HG02870 (cell line): ENCODE measurements around the gene CCNL1.
A peak's percentile ranks its signal among the peaks of the same experiment; 100 is the strongest.
"Not testable (repeated sequence)": the region's sequence is repeated elsewhere in the genome, so short reads cannot be mapped to it uniquely, and the experiment has no call there.

Experiments used
- ATAC-seq: cut with Tn5 transposase; IDR thresholded peaks from one replicate; pipeline ENCODE4 v1.9.1; 2021; ENCODE audit warnings: mild to moderate bottlenecking, moderate library complexity; ENCODE audit not compliant: unreplicated experiment

CCNL1 gene

DNA sequence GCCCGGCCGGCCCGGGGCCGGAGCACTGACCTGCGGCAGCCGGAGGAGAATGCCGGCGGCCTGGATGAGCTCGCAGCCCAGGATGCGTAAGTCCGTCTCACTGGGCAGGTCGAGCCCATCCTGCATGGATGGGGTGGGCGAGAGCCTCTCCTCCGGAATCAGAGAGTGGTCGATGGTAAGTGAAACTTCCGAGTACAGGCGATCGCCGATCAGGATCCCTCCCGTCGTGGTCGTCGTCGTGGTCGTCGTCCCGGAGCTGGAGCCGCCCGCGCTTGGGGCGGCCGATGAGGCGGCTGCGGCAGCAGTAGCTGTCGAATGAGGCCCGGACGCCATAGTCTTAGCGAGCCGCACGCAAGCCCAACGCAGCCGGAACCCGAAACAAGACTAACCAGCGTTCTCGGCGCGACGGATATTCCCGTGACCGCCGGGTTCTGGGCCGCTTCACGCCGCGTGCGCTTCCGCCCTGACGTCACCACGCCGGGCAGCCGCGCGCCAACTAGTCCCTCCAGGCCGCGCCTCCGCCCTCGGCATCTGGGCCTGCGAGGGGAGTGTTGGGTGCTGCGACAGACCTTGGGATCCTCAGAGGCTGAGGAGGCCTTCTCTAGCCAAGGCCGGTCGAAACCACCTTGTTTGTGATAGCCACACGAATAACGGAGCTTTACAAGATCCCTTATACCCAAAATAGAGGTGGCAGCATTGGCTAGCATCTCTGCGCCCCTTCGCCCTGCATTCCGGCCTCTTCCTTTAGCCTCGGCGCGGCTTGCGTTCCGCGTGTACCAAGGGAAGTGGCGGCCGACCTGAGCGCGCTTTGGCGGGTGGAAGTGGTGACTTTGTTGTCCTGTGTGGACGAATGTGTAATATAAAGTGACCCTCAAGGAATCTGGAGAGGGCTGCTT is at the start of gene CCNL1:
CCNL1 (minus strand) TSS at position 386 of the 896 bp plus-strand sequence; CDS start at position 333, 53 bp downstream.
- peak; percentile 73 for ATAC-seq

DNA sequence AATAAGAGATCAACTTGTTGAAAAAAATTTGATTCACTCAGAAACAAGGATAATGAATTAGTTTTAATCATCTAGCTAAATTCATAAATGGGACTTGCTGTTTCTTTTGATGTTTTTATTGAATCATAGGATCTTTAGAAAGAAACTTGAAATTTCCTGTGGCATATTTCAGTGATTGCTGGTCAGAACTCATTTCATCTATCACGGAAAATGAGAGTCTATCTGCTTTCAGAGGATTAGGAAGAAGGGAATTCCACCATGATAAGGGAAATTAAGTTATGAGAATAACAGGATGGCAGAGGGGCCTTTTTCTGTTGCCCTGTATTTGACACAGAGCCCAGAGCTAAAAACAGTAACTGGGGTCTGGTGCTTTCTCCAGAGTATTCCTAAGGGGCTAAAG is 44.9 kb upstream of the CCNL1 start:
- no peak for ATAC-seq

DNA sequence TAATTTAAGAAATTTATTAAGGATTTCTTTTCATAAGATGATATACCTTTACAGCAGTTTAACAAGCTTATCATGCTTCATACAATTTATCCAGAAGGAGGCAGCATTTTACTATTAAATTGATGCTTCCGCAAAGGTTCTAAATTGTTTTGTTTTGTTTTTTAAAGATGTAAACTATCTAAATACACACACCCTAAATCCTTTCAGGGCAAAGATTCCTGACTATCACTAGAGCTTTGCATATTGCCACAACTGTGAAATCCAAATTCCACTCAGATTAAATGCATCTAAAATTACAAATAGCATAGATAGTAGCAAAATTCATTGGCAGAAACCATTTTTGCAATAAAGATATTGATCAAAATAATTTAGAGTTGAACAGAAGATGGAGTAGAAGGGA is 44.5 kb upstream of the CCNL1 start:
- ATAC-seq = no peak

DNA sequence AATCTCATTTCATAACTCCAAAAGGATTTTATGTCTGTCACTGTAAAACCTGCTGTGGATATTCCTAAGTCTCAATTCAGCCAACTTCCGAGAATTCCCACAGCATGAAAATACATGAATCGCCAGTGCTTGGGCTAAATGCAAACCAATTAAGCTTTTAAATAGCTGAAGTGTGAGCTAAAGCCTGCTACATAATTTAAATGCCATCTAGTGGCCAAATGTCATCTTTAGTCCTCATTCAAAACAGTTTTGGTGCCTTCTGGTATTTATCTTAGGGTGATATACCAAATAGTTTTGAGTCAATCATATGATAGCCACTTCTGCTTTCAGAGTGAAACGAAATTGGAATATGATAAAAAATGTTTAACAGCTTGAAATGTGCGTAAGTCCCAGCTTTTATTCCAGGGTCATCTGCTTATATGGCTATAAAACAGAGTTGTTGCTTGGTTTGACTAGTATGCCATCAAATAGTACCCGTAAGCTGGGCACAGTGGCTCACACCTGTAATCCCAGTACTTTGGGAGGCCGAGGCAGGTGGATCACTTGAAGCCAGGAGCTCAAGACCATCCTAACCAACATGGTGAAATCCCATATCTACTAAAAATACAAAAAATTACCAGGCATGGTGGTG is 41.8 kb upstream of the CCNL1 start:
- peak; percentile 78 for ATAC-seq

DNA sequence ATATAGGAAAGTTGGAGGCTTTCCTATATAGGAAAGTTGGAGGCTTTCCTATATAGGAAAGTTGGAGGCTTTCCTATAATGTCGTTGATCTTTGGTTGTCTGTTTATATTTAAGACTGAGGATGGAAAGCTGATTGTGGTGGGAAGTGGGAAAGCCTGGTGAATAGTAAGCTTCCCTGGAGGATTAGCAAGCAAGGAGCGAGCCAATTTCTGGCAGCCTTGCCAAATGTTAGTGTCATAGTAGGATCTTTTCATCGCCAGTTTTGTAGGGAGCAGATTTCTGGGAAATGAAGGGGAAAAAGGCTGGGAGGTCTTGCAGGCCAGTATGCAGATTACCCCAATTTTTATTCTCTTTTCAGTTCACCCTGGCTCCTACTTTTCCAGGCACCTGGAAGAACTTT is 39.9 kb upstream of the CCNL1 start:
- no peak for ATAC-seq

DNA sequence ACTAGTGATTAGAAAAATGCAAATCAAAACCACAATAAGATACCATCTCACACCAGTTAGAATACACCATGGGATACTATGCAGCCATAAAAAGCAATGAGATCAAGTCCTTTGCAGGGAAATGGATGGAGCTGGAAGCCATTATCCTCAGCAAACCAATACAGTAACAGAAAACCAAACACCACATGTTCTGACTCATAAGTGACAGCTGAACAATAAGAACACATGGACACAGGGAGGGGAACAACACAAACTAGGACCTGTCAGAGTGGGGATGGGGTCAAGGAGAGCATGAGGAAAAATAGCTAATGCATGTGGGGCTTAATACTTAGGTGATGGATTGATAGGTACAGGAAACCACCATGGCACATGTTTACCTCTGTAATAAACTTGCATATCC is 36.0 kb upstream of the CCNL1 start:
- no peak for ATAC-seq

DNA sequence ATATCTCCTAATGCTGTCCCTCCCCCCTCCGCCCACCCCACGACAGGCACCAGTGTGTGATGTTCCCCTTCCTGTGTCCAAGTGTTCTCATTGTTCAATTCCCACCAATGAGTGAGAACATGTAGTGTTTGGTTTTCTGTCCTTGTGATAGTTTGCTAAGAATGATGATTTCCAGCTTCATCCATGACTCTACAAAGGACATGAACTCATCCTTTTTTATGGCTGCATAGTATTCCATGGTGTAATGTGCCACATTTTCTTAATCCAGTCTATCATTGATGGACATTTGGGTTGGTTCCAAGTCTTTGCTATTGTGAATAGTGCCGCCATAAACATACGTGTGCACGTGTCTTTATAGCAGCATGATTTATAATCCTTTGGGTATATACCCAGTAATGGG is 31.2 kb upstream of the CCNL1 start:
- ATAC-seq = not testable (repeated sequence)

DNA sequence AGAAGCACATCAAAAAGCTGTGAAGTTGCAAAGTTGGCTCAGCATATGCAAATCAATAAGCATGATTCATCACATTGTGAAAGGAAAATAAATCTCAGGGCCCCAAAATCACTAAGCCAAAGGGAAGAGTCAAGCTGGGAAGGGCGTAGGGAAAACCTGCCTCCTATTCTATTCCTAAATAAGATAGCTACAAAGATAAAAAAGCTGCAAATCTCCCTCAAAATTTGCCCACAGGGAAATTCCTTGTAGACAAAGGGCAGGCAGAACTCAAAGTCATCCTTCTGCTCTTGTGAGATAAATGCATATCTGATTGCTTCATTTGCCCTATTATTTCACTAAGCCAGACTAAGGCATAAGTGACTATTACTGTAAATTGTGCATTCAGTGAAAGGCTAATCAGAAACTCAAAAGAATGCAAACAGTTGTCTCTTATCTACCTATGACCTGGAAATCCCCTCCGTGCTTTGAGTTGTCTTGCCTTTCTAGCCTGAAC is 30.5 kb upstream of the CCNL1 start:
- ATAC-seq = no peak

DNA sequence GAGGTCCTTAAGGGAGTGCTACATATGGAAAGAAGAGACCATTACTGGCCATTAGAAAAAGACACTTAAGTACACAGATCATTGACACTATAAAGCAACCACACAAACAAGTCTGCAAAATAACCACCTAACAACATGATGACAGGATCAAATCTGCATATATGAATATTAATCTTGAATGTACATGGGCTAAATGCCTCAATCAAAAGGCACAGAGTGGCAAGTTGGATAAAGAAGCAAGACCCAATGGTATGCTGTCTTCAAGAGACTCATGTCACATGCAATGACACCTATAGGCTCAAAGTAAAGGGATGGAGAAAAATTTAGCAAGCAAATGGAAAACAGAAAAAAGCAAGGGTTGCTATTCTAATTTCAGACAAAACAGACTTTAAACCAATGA is 28.4 kb upstream of the CCNL1 start:
- no peak for ATAC-seq

DNA sequence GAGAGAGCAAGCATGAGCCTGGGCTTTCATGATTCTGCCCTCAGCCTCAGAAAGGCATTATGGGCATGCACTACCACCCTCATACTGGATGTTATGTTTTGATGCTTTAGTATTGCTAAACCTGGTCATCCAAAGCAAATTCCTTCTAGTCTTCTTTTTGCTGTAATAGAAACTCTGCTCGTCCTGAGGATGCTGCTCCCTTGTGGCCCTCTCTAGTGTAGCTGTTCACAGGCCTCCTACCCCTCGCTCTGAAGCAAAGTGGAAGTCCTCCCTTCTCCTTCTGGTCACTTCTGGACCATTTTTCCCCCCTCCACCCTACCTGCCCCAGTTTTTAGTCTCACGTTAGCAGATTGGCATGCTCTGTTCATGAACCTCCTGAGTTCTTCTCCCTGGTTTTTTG is 22.9 kb upstream of the CCNL1 start:
- no peak for ATAC-seq

DNA sequence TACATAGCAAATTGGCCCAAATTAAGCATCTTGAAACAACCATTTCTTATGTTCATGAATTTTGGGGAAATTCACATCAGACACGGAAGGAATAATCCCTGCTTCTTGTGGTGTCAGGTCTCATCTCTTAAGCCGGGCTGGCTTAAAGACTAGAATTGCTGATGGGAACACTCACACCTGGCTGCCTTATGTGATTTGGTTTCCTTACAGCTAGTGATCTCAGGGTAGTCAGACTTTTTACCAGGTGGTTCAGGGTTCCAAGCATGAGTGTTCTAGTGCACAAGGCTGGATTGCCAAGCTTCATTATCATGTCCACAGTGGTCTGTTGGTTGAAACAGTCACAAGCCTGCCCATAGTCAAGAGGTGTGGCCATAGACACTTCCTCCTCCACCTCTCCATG is 20.3 kb upstream of the CCNL1 start:
- no peak for ATAC-seq

DNA sequence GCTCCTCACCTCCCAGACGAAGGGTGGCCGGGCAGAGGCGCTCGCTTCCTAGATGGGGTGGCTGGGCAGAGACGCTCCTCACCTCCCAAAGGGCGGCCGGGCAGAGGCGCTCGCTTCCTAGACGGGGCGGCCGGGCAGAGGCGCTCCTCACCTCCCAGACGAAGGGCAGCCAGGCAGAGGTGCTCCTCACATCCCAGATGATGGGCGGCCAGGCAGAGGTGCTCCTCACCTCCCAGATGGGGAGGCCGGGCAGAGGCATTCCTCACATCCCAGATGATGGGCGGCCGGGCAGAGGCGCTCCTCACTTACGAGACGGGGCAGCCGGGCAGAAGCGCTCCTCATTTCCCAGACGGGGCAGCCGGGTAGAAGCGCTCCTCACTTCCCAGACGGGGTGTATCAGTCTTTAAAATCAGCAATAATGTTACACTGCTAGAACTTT is 19.4 kb upstream of the CCNL1 start:
- no peak for ATAC-seq

DNA sequence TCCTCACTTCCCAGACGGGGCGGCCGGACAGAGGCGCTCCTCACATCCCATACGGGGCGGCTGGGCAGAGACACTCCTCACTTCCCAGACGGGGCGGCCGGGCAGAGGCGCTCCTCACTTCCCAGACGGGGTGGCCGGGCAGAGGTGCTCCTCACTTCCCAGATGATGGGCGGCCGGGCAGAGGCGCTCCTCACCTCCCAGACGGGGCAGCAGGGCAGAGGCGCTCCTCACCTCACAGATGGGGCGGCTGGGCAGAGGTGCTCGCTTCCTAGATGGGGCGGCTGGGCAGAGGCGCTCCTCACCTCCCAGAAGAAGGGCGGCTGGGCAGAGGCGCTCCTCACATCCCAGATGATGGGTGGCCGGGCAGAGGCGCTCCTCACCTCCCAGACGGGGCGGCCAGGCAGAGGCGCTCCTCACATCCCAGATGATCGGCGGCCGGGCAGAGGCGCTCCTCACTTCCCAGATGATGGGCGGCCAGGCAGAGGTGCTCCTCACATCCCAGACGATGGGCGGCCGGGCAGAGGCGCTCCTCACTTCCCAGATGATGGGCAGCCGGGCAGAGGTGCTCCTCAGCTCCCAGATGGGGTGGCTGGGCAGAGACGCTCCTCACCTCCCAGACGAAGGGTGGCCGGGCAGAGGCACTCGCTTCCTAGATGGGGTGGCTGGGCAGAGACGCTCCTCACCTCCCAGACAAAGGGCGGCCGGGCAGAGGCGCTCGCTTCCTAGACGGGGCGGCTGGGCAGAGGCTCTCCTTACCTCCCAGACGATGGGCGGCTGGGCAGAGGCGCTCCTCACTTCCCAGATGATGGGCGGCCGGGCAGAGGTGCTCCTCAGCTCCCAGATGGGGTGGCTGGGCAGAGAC is 18.8 kb upstream of the CCNL1 start:
- not testable (repeated sequence) for ATAC-seq

DNA sequence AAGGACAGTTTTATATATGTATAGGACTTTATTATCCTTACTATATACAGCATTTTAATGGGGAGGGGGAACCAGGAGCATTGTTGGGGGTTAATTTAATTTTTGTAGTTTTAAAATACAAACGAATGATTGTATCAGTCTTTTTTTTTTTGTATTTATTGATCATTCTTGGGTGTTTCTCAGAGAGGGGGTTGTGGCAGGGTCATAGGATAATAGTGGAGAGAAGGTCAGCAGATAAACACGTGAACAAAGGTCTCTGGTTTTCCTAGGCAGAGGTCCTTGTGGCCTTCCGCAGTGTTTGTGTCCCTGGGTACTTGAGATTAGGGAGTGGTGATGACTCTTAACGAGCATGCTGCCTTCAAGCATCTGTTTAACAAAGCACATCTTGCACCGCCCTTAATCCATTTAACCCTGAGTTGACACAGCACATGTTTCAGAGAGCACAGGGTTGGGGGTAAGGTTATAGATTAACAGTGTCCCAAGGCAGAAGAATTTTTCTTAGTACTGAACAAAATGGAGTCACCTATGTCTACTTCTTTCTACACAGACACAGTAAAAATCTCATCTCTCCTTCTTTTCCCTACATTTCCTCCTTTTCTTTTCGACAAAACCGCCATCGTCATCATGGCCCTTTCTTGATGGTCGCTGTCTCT is 18.0 kb upstream of the CCNL1 start:
- not testable (repeated sequence) for ATAC-seq

DNA sequence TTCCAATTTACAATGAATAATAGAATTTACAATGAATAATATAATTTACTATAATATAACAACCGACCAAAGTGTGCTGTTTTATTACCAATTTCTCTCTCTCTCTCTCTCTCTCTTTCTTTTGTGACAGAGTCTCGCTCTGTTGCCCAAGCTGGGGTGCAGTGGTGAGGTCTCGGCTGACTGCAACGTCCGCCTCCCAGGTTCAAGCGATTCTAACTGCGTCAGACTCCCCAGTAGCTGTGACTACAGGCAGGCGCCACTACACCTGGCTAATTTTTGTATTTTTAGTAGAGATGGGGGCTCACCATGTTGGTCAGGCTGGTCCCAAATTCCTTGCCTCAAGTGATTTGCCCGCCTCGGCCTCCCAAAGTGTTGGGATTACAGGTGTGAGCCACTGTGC is 17.0 kb upstream of the CCNL1 start:
- ATAC-seq = no peak

DNA sequence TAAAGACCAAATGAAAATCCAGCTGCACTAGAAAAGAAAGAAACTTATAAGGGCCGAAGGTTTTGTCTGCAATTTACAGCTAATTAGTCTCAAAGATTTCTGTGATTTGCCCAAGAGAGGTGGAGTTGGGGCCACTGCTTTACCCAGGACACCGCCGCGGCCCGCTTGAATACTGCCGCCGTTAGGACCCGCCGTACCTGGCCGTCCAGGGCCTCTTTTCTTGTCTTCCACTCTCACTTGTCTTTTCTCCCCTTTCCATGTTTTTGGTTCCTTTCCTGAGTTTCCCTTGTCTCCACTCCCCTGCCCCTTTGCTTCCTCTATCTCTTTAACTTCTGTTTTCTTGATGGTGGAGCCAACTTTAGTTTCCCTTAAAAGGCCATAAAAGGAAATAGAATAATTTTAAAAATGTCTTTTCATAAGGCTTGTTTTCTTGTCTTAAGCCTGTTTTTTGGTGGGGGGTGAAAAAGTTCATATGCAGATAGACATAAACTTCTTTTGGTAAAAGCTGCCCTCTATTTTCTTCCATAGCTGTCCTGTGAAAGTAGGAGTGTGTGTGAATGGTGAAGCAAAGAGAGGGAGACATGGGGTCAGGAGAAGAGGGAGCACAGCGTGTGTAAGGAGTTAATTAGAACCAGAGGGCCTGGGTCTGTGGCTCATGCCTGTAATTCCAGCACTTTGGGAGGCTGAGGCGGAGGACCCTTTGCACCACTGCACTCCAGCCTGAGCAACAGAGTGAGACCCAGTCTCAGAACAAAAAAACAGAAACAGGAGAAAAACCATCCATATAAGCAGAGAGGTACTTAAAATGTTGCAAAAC is 16.0 kb upstream of the CCNL1 start:
- no peak for ATAC-seq

DNA sequence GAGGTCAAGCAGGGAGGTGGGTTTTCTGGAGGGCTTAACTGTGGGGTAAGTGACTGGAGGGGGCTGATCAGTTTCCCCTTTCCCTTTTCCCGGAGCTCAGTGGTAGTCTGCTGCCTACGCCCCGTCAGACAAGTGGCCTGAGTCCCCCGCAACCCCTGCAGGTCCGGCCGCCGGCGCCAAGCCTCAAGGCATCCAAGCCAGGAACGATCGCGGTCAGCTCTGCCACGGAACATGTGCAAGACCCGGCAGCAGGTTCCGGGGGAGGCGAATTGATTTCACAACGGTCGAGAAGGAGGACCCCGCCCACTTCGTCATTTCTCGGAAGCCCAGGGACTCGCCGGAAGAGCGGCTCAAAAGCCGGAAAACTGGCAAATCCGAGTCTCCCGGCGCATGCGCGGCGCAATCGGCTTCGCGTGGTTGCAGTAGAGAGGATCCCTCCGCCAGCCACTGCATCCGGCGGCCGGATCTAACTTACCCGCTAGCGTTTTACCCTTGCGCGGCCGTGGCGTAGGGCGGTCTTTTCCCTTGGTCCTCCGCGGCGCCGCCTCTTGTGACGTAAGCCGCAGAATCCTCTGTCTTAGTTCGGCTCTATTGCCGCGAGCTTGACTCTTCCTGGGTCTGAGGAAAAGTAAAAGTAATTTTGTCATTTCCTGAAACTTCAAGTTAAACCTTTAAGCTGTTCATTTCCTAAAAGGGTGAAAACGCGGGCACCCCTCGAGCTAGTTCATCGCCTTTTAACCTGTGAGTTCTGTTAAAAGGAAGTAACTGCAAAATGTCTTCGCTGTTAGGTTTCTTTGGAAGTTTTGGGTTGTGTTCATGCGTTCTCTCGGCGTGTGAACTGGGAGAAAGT is 14.9 kb upstream of the CCNL1 start:
- ATAC-seq = peak; percentile 94

DNA sequence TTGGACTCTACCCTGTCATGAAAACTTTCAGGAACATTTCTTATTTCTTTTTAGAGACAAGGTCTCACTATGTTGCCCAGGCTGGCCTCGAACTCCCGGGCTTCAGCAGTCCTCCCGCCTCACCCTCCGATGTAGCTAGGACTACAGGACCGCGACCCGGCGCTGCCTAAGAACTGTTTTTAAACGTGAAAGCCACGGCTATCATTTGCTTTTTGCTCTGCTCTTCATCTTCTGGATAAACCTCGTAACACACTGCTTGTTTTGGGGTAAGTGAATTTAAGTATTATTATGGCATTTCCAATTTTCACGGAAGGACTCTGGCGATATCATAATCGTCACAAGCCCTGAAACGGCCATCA is 14.3 kb upstream of the CCNL1 start:
- ATAC-seq = no peak

DNA sequence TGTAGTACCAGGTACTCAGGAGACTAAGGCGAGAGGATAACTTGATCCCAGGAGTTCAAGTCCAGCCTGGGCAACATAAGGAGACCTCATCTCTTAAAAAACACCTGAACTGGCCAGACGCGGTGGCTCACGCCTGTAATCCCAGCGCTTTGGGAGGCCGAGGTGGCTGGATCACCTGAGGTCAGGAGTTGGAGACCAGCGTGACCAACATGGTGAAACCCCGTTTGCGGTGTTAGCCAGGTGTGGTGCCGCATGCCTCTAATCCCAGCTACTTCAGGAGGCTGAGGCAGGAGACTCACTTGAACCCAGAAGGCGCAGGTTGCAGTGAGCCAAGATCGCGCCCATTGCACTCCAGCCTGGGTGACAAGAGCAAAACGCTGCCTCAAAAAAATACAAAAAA is 13.4 kb upstream of the CCNL1 start:
- ATAC-seq = not testable (repeated sequence)
